GM12892 (cell line): ENCODE measurements around the gene ROPN1L.

Source experiments
- POLR2A ChIP-seq: IDR thresholded peaks from 2 replicates; pipeline ENCODE4 v1.6.1; 2011; ENCODE audit warnings: low read depth, low read length, control low read depth
- POLR2AphosphoS5 ChIP-seq: IDR thresholded peaks from 2 replicates; pipeline ENCODE4 v1.6.1; 2011; ENCODE audit warnings: low read depth, low read length, control low read depth
- TAF1 ChIP-seq: IDR thresholded peaks from 2 replicates; pipeline ENCODE4 v1.6.1; 2011; ENCODE audit warnings: low read depth, mild to moderate bottlenecking, control low read depth, low read length, borderline replicate concordance

DNA sequence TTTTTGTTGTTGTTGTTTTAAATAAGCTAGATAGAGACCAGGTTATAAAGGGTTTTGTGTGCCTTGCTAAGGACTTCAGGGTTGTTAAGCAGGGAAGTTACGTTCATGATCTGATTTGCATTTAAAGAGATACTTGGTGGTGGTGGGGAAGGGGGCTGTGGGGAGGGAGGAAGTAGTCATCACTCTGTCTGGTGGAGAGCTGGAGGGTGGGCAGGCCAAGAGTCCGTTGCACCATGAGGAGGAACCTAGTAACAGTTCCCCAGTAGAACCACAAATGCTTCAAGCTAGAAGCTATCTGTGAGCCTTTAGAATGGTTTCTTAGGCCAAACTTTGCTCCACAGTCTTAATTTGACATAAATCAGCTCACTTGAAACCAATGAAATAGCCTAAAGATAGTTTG, 18.7 kb upstream of the ROPN1L start:
- TF ChIP-seq POLR2A: no peak
- no peak for TF ChIP-seq POLR2AphosphoS5
- TF ChIP-seq TAF1: no peak
